HPDE6-E6E7 (cell line): ENCODE data around the gene ARID5A.

Experiments used
- DNase-seq: peaks from one replicate; pipeline ENCODE4 v3.0.0; 2011; ENCODE audit warnings: missing footprints; ENCODE audit errors: extremely low spot score

Gene ARID5A

DNA sequence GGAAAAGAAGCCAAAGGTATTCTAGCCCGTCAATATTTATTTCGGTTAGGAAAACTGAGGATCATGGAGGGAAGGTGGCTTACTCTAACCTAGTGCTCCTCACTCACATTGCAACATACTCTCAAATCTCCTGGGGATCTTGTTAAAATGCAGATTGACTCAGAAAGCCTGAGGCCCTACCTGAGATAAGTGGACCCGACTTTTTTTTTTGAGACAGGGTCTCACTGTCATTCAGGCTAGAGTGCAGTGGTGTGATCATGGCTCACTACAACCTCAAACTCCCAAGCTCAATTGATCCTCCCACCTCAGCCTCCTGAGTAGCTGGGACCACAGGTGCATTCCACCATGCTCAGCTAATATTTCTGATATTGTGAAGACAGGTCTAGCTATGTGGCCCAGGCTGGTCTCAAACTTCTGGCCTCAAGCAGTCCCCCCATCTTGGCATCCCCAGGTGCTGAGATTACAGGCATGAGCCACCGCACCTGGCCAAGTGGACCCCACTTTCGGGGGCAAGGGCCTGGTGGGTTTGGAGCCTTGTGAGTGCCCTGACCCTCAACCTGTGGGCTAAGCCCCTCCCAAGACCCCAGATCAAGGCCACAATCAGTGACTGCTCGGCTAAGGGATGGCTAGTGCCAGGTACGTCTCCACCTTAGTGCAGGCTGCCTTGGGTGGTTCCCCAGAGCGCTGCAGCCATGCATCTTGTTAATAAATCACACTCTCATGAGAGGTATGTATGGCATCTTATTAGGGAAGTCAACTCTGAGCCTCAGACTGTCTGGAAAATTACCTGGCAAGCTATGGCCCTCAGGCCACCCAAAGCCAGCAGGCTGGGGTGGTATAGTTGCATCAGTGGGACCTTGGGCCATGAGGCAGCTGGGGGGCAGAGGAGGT, 30.3 kb upstream of the ARID5A start:
- DNase-seq = no peak

DNA sequence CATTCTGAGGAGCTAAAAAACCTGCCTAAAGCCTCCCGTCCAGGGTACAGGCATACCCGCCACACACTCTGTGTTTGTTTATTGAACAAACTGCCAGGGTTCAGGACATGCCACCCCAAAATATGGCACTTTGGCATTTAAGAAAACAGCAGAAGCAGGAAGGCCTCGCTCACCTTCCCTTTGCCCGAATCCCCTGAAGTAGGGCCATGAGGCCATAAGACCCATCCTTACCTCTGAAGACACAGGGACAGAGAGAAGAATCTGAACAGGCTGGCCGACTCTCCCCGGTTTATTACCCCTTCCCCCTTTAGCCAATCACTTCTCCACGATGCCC, 29.7 kb upstream of the ARID5A start:
- no peak for DNase-seq

GRCh38 chr2:96507957-96508520, 28.5 kb upstream of the ARID5A start:
- DNase-seq = peak; percentile 61

GRCh38 chr2:96508521-96509113, 27.9 kb upstream of the ARID5A start:
- DNase-seq = no peak

- DNase-seq = peak; percentile 84
Observed at GRCh38 chr2:96509114-96509846, 27.3 kb upstream of the ARID5A start.

DNA sequence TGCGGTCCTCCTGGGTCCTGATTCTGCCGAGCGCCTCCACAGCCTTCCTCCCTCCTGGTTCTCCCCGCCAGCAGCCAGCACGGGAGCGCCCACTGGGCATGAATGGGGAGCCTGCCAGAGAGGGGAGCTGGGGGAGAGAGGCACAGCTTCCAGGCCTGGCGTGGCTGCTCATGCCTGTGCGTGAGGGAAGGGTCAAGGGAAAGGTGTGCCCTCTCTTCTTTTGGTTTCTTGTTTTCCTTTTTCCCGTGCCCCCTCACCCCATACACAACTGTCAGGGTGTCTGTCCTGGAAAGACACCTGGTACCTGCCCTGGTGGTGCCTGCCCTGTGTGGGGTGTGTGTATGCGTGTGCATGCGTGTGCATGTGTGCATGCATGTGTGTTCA, 26.7 kb upstream of the ARID5A start:
- DNase-seq = no peak

GRCh38 chr2:96510931-96511595, 25.5 kb upstream of the ARID5A start:
- no peak for DNase-seq

DNA sequence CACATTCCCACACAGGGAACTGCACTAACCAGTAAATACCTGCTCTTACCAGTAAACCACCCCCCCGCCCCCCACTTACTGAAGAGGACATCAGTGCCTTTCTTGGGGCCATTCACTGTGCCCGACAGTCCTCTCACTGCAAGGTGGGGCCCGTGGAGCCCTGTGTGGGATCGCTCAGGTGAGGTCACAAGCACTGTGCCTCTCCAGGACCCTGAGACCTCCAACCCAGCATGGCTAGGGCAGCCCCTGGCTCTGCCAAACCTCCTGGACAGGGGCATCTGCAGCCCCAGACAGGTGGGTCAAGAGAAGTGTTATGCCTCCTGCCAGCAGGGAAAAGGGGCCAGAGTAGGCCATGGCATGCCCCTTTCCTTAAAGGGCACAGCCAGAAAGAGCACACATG, 24.7 kb upstream of the ARID5A start:
- no peak for DNase-seq

- no peak for DNase-seq
Observed at GRCh38 chr2:96512341-96512740, 24.2 kb upstream of the ARID5A start.

- DNase-seq = no peak
Observed at GRCh38 chr2:96514521-96514920, 22.0 kb upstream of the ARID5A start.

DNA sequence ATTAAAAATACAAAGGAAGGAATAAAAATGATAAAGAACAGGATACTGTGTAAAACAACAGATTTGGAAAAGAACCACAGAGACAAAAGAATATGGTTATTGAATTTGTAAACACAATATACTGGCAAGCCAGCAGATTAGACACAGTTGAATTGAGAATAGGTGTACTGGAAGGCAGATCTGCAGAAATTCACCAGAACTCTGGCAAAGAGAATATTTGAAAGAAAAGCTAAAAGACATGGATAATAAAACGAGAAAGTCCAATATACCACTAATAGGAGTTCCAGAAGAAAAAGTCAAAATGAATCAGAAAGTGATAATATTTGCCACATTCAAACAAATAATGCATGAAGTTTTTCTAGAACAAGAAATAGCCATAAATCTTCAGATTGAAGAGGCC, 19.5 kb upstream of the ARID5A start:
- DNase-seq = no peak

DNA sequence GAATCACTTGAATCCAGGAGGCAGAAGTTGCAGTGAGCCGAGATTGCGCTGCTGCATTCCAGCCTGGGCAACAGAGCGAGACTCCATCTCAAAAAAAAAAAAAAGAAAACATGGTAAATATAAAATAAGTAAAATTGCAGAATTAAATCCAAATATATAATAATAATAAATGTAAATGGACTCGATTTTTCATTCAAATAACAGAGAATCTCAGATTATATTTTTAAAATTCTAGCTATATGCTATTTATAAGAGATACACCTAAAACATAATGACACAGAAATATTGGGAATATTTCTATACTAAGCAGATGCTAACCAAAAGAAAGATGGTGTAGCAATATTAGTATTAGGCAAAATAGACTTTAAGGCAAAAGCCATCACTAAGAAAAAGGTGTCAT, 16.3 kb upstream of the ARID5A start:
- DNase-seq = no peak

DNA sequence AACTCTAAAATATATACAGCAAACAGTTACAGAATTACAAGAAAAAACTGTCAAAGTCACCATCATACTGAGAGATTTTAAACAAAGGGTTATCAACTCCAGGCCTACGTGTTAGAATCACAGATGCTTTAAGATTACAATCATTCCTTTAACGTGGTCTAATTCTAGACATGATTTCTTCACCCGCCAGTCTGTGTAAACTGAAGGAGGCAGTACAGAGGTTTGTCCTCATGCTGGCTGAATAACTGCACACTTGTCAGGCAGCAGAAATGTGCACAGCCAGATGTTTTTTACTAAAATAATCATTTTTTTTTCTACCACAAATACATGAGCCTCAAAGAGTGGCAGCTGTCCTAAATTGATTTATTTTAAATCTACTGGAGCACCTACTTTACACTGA, 15.9 kb upstream of the ARID5A start:
- no peak for DNase-seq

- DNase-seq = no peak
Observed at GRCh38 chr2:96521219-96521618, 15.3 kb upstream of the ARID5A start.

DNA sequence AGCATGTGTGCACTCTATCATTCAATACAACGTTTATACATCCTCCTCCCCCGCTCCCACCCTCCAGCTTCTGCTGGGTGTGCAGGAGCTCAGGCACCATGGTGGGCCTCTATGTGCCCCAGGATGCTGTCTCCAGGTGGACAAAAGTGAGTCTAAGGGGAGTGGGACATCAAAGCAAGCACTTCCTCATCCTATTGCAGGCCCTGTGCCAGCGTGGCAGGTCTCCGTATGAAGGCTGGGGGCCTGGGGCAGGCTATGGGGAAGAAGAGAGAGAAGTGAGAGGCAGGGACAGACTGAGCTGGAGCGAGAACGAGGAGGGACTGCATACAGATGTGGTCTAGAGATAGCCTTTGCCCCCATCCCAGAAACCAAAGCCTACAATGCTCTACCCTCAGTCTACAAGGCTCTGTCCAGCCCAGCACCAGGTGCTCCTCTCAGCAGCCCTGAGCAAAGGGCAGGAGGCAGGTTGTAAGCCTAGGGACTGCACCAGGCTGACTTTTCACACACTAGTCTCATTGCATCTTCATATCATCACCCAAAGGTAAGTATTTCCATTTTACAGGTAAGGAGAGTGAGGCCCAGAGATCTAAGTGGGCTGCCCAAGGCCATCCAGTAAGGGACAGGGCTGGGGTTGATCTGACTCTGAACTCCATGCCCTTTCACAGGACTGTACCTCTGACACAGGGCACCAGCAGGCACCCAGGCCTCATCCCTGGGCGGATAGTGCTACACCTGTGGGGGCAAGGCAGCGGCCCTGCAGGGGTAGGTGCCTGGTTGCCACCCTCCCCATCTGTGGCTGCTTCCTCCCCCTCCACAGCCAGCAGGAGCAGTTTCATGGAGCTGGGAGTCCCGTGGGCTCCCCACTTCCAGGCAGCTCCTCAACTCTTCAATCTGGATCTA, 14.0 kb upstream of the ARID5A start:
- DNase-seq = no peak

- DNase-seq = no peak
Observed at GRCh38 chr2:96523659-96524481, 12.7 kb upstream of the ARID5A start.

- DNase-seq = no peak
Observed at GRCh38 chr2:96524482-96525210, 11.9 kb upstream of the ARID5A start.

- no peak for DNase-seq
Observed at GRCh38 chr2:96525211-96525507, 11.4 kb upstream of the ARID5A start.

DNA sequence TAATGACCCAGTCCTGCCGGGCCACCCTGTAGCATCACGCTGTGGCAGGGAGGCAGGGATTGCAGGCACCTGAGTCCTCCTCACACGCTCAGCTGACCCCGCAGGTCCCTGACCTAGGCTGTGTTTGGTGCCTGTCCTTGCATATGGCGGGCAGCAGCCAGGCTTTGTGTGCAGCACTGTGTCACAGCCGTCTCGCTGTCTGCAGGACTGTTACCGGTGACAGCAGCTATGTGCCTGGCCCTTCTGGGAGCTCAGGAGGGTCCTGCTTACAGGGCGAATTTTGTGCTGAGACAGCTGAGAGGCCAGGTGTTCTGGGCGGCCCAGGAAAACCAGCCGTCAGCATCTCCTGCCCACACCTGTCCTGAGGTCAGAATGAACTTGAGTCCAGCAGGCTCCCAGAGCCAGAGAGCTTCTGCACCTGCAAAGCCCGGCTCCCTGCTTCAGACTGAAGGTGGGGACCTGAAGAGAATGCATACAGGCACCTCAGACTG, 10.4 kb upstream of the ARID5A start:
- no peak for DNase-seq
